ENCODE results near the gene AUTS2. TPM values are rescaled to one million over a fixed set of nuclear protein-coding genes. Genes with fewer than 3 reads are reported as not detected.

Gene AUTS2
- total RNA-seq, 4 donors from 2014 or later, result 29.8 to 114 (median 59.4) TPM

GRCh38 chr7:70016044-70016770 lies 417.9 kb downstream of the AUTS2 start:
- in situ Hi-C loops (cut with MboI; ENCODE audit: low pct_ligation_motif_present in 1 of 4, low pct_unique_long_range_greater_than_20kb in 1 of 4, low sequenced_read_pairs in 3 of 4), result no loop called here
- Histone ChIP-seq H3K4me1 (peaks cover 0 to 6% (median 0%) of the 10 kb centered on the region in 4 donors), H3K4me3 (no peak overlapping the region), H3K36me3 (no peaks in the 10 kb centered on the region), H3K9me3 (no peaks in the 10 kb centered on the region), H3K27me3 (no peaks in the 10 kb centered on the region), H3K27ac (no peak overlapping the region)
- intact Hi-C loops (cut with DNase I; ENCODE audit: low total_unique reads), result no loop called here
- no peak for DNase-seq
- 64 to 67% methylated on average over 6 of the region's 6 CpGs for WGBS, 2 donors (ENCODE audit: low coverage in 1 of 2)
- no peak for TF ChIP-seq POLR2A (IDR thresholded peaks at IDR 0.05)

DNA sequence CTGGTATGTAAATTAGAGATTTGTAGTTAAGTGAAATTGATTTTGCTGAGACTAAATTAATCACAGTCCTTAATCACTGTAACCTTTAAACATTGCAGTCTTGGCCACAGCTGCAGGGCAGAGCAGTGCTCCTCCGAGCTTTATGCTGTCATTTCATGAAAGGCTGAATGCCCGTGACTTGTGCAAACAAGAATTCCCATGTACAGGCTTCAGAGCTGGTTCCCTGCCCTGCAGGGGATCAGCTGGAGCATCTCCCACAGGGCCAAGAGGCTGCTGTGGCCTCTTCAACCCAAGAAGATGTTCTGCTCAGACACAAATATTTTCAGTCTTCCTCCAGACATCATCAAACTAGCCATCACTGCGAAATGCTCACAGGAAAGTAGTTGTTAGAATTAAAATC lies 419.1 kb downstream of the AUTS2 start:
- in situ Hi-C loops (cut with MboI; ENCODE audit: low pct_ligation_motif_present in 1 of 4, low pct_unique_long_range_greater_than_20kb in 1 of 4, low sequenced_read_pairs in 3 of 4), result no loop called here
- TF ChIP-seq EP300 (IDR thresholded peaks at IDR 0.05; ENCODE audit: low read depth), result no peak
- TF ChIP-seq POLR2AphosphoS5 (IDR thresholded peaks at IDR 0.05), result no peak
- TF ChIP-seq CTCF (IDR thresholded peaks at IDR 0.05), result no peak
- no peak for TF ChIP-seq POLR2A (IDR thresholded peaks at IDR 0.05)
- DNase-seq, result no peak
- Histone ChIP-seq H3K27me3 (no peaks in the 10 kb centered on the region), H3K36me3 (no peaks in the 10 kb centered on the region), H3K9me3 (no peaks in the 10 kb centered on the region), H3K27ac (no peak overlapping the region), H3K4me3 (no peak overlapping the region), H3K4me1 (peaks cover 0 to 6% (median 0%) of the 10 kb centered on the region in 4 donors)
- 67 to 75% methylated on average over 1 to 3 of the region's 3 CpGs for WGBS, 2 donors (ENCODE audit: low coverage in 1 of 2)
- intact Hi-C loops (cut with DNase I; ENCODE audit: low total_unique reads), result no loop called here

DNA sequence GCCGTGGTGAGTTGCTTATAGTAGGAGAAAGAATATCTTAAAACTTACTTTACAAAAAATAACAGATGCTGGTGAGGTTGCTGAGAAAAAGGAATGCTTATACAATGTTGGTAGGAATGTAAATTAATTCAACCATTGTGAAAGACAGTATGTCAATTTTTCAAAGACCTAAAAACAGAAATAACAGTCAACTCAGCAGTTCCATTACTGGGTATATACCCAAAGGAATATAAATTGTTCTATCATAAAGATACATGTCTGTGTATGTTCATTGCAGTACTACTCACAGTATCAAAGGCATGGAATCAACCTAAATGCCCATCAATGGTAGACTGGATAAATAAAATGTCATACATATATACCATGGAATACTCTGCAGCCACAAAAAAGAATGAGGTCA lies 420.4 kb downstream of the AUTS2 start:
- Histone ChIP-seq H3K27me3 (no peaks in the 10 kb centered on the region), H3K9me3 (no peaks in the 10 kb centered on the region), H3K4me1 (peaks cover 0 to 6% (median 0%) of the 10 kb centered on the region in 4 donors), H3K4me3 (no peak overlapping the region), H3K36me3 (no peaks in the 10 kb centered on the region), H3K27ac (no peak overlapping the region)
- TF ChIP-seq EP300 (IDR thresholded peaks at IDR 0.05; ENCODE audit: low read depth) (no peak), POLR2AphosphoS5 (IDR thresholded peaks at IDR 0.05) (no peak), POLR2A (IDR thresholded peaks at IDR 0.05) (no peak), CTCF (IDR thresholded peaks at IDR 0.05) (no peak)
- DNase-seq, result no peak
- in situ Hi-C loops (cut with MboI; ENCODE audit: low pct_ligation_motif_present in 1 of 4, low pct_unique_long_range_greater_than_20kb in 1 of 4, low sequenced_read_pairs in 3 of 4) (no loop called here), intact Hi-C loops (cut with DNase I; ENCODE audit: low total_unique reads) (no loop called here)
- WGBS, 2 donors (ENCODE audit: low coverage in 1 of 2), result 50 to 73% methylated on average over 1 of the region's 1 CpG

GRCh38 chr7:70027867-70028266 lies 429.6 kb downstream of the AUTS2 start:
- Histone ChIP-seq H3K36me3 (no peaks in the 10 kb centered on the region), H3K4me3 (no peak overlapping the region), H3K27ac (no peak overlapping the region), H3K9me3 (no peaks in the 10 kb centered on the region), H3K27me3 (no peaks in the 10 kb centered on the region), H3K4me1 (no peaks in the 10 kb centered on the region)
- intact Hi-C loops (cut with DNase I; ENCODE audit: low total_unique reads), result no loop called here
- TF ChIP-seq EP300 (IDR thresholded peaks at IDR 0.05; ENCODE audit: low read depth) (no peak), CTCF (IDR thresholded peaks at IDR 0.05) (no peak), POLR2AphosphoS5 (IDR thresholded peaks at IDR 0.05) (no peak), POLR2A (IDR thresholded peaks at IDR 0.05) (no peak)
- in situ Hi-C loops (cut with MboI; ENCODE audit: low pct_ligation_motif_present in 1 of 4, low pct_unique_long_range_greater_than_20kb in 1 of 4, low sequenced_read_pairs in 3 of 4), result loop anchor here in 1 of 4 donors (25.0 kb wide), 1 partner anchor 659 kb away; no protein-coding TSS in a partner anchor
- no peak for DNase-seq
- WGBS, 2 donors (ENCODE audit: low coverage in 1 of 2), result 68 to 71% methylated on average over 1 to 4 of the region's 4 CpGs
